ENCODE measurements around the gene FGF12. TPM values are rescaled to one million over a fixed set of nuclear protein-coding genes. Genes with fewer than 3 reads are reported as not detected.

Gene FGF12
- total and polyA plus RNA-seq, 2 of the 13 experiments (the other 11 are each of a cell fraction or from before 2014, with no cell fraction given) = 0.07 TPM; not detected in 1

- intact Hi-C loops (cut with micrococcal nuclease; ENCODE audit: unreplicated experiment) = no loop called here
- H3K9ac ChIP-seq (ENCODE audit: insufficient read depth, low read depth, low read length) = no peak overlapping the region
- no peaks in the 10 kb centered on the region for H3K9me3 ChIP-seq (ENCODE audit: low read length)
- FAIRE-seq (no peak), DNase-seq (ENCODE audit: low spot score) (no peak), ATAC-seq (no peak)
- in situ Hi-C loops (cut with HindIII; ENCODE audit: extremely low pct_ligation_motif_present, low pct_unique_long_range_greater_than_20kb) = loop anchor here (25.0 kb wide), 1 partner anchor 991 kb away; the partner anchor contains the start of gene ATP13A4
- no peaks in the 10 kb centered on the region for H3K79me2 ChIP-seq (ENCODE audit: insufficient read depth, low read length)
- H2AFZ ChIP-seq (ENCODE audit: low read length) = no peak overlapping the region
- H3K27me3 ChIP-seq (ENCODE audit: control insufficient read depth in 1 of 2, insufficient read depth in 2 of 2, low read length in 2 of 2) = 0 out of 5 replicates have a peak, but pooled peaks cover 0 to 4% of the 10 kb centered on the region in 2 experiments
- no peaks in the 10 kb centered on the region for H3K36me3 ChIP-seq (replicated peaks in 1 of 2; ENCODE audit: control insufficient read depth in 1 of 2, insufficient read depth in 2 of 2, low read length in 2 of 2)
- H3K4me3 ChIP-seq (replicated peaks in 1 of 3; ENCODE audit: insufficient read depth in 1 of 3, low read depth in 2 of 3, low read length in 3 of 3) = no peak overlapping the region
- TF ChIP-seq IKZF1 (IDR thresholded peaks at IDR 0.05) (no peak), ZNF552 (CRISPR knock-in tag; IDR thresholded peaks at IDR 0.05; ENCODE audit: borderline replicate concordance) (no peak), GATAD1 (CRISPR knock-in tag; IDR thresholded peaks at IDR 0.05) (no peak), ZFP41 (CRISPR knock-in tag; IDR thresholded peaks at IDR 0.05; ENCODE audit: borderline replicate concordance) (no peak), PBX3 (CRISPR knock-in tag; IDR thresholded peaks at IDR 0.05; ENCODE audit: borderline replicate concordance) (no peak), ASH2L (IDR thresholded peaks at IDR 0.05; ENCODE audit: insufficient read length, low read depth, low read length) (no peak), ZXDC (CRISPR knock-in tag; IDR thresholded peaks at IDR 0.05) (no peak), U2AF2 (IDR thresholded peaks at IDR 0.05; ENCODE audit: low read depth, low read length) (no peak), ZNF253 (CRISPR knock-in tag; IDR thresholded peaks at IDR 0.05; ENCODE audit: borderline replicate concordance) (no peak), GATAD2A (CRISPR knock-in tag; IDR thresholded peaks at IDR 0.05) (no peak), SIN3A (IDR thresholded peaks at IDR 0.05; ENCODE audit: borderline replicate concordance, low read depth, low read length) (no peak), HDAC6 (IDR thresholded peaks at IDR 0.05; ENCODE audit: low read depth, low read length) (no peak), NR2F1 (CRISPR knock-in tag; IDR thresholded peaks at IDR 0.05) (no peak), ZNF24 (IDR thresholded peaks at IDR 0.05) (no peak)
- TF ChIP-seq, protein P1, sequence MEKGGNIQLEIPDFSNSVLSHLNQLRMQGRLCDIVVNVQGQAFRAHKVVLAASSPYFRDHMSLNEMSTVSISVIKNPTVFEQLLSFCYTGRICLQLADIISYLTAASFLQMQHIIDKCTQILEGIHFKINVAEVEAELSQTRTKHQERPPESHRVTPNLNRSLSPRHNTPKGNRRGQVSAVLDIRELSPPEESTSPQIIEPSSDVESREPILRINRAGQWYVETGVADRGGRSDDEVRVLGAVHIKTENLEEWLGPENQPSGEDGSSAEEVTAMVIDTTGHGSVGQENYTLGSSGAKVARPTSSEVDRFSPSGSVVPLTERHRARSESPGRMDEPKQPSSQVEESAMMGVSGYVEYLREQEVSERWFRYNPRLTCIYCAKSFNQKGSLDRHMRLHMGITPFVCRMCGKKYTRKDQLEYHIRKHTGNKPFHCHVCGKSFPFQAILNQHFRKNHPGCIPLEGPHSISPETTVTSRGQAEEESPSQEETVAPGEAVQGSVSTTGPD (CRISPR knock-in tag; IDR thresholded peaks at IDR 0.05) = no peak
- H4K20me1 ChIP-seq (ENCODE audit: insufficient read depth, low read length) = no peaks in the 10 kb centered on the region
- H3K4me2 ChIP-seq (ENCODE audit: low read depth, low read length) = no peak overlapping the region
- no peak overlapping the region for H3K27ac ChIP-seq (ENCODE audit: extremely low read length, insufficient read depth, low read length)
- H3K4me1 ChIP-seq (ENCODE audit: insufficient read depth, low read length) = no peaks in the 10 kb centered on the region
- WGBS (ENCODE audit: low lambda C conversion rate) = 41% methylated on average over 28 of the region's 30 CpGs
- BruUV-seq (replicated peaks) = no TSS peak
- ChIA-PET POLR2A (no interaction called here), CTCF (ENCODE audit: low intra/inter-chr PET ratio, low total read pairs) (no interaction called here)
Observed at GRCh38 chr3:192570821-192571791, 156.2 kb downstream of the FGF12 start.

All from HepG2 (cell line).